Suprapubic skin (tissue), 4 donors: ENCODE results near the gene LY6G6D. TPM values are rescaled to one million over a fixed set of nuclear protein-coding genes. Genes with fewer than 3 reads are reported as not detected.

Experiments
- DNase-seq, 2 donors: peaks; one replicate each; pipeline ENCODE4 v3.0.0-alpha.2; 2019; ENCODE audit warnings: low spot score in 2 of 2
- H3K27ac ChIP-seq: fragments of 200-600 bp; sonication (generic); one replicate; pipeline ENCODE4 v1.5.1; 2019
- H3K27me3 ChIP-seq: fragments of 200-600 bp; sonication (generic); one replicate; pipeline ENCODE4 v1.5.1; 2019
- H3K36me3 ChIP-seq: fragments of 200-600 bp; sonication (generic); one replicate; pipeline ENCODE4 v1.5.1; 2019
- H3K4me1 ChIP-seq: fragments of 200-600 bp; sonication (generic); one replicate; pipeline ENCODE4 v1.5.1; 2019
- H3K4me3 ChIP-seq: fragments of 200-600 bp; sonication (generic); one replicate; pipeline ENCODE4 v1.5.1; 2019; ENCODE audit warnings: mild to moderate bottlenecking
- H3K9me3 ChIP-seq: fragments of 200-600 bp; sonication (generic); one replicate; pipeline ENCODE4 v1.5.1; 2019
- CTCF ChIP-seq, 2 donors: fragments of 200-600 bp in 1 of 2; fragments of 450-650 bp in 1 of 2; sonication (generic) in 1 of 2; IDR thresholded peaks; one replicate each; pipeline ENCODE4 v1.5.1; 2016 to 2019; ENCODE audit warnings: antibody characterized with exemption in 2 of 2, mild to moderate bottlenecking in 1 of 2, moderate library complexity in 1 of 2
- EP300 ChIP-seq: sonication (generic); formaldehyde crosslinking; IDR thresholded peaks from one replicate; pipeline ENCODE4 v1.6.1; 2017; ENCODE audit warnings: antibody characterized with exemption
- POLR2A ChIP-seq, 2 donors: fragments of 450-650 bp; IDR thresholded peaks; one replicate each; pipeline ENCODE4 v1.6.1; 2017; ENCODE audit warnings: antibody characterized with exemption in 2 of 2, mild to moderate bottlenecking in 2 of 2, moderate library complexity in 2 of 2
- POLR2AphosphoS5 ChIP-seq, 3 donors: sonication (generic); formaldehyde crosslinking; IDR thresholded peaks; one replicate each; pipeline ENCODE4 v1.6.1; 2017; ENCODE audit warnings: antibody characterized with exemption in 3 of 3
- WGBS: methylation state at CpG from one replicate; pipeline ENCODE4 v1.1.5; 2018; 5-methylcytosine and 5-hydroxymethylcytosine counted together
- total RNA-seq, 4 donors: library from RNA; depleted of rRNA; stranded (reverse); fragments of >200 nt; gene quantifications; one replicate each; pipeline ENCODE4 v1.1.0, GENCODE V29; 2016

LY6G6D gene
- total RNA-seq, 4 donors from 2014 or later: 5.5 to 30.8 TPM; not detected in 2

- Histone ChIP-seq H3K9me3 (no peaks in the 10 kb centered on the region), H3K4me1 (no peaks in the 10 kb centered on the region), H3K36me3 (peaks cover 91% of the 10 kb centered on the region), H3K27me3 (no peaks in the 10 kb centered on the region), H3K4me3 (no peak overlapping the region), H3K27ac (no peak overlapping the region)
- DNase-seq: no peak
- 87% methylated on average over 5 of the region's 6 CpGs for WGBS
- TF ChIP-seq EP300: no peak
- no peak for TF ChIP-seq POLR2A (IDR thresholded peaks at IDR 0.05)
- TF ChIP-seq POLR2AphosphoS5 (IDR thresholded peaks at IDR 0.05): no peak
- no peak for TF ChIP-seq CTCF (IDR thresholded peaks at IDR 0.05)
Measured at GRCh38 chr6:31693535-31693934, 21.6 kb upstream of the LY6G6D start.

DNA sequence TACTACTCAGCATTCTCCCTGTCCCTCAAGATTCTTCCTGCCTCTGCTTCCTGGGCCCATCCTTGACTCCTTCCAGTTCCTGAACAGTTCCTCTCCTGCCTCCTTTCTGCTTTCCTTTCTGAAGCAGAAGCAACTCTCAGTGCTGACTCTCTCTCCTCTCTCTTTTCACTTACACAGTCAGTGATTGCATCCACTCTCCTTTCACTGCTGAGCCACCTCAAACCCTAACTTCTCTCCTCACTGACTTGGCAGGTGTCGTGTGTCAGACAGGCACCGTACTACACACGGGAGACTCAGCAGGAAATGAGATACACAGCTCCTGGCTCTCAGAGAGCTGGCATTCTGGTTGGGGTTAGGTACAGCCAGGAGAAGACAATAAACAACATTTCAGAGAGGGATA is 17.6 kb upstream of the LY6G6D start:
- TF ChIP-seq POLR2AphosphoS5 (IDR thresholded peaks at IDR 0.05): no peak
- TF ChIP-seq POLR2A (IDR thresholded peaks at IDR 0.05): no peak
- no peak for TF ChIP-seq CTCF (IDR thresholded peaks at IDR 0.05)
- TF ChIP-seq EP300: no peak
- H3K9me3 ChIP-seq: no peaks in the 10 kb centered on the region
- no peak overlapping the region for H3K4me3 ChIP-seq
- 28% methylated on average over 3 of the region's 3 CpGs for WGBS
- H3K27ac ChIP-seq: no peak overlapping the region
- DNase-seq: no peak
- H3K36me3 ChIP-seq: peaks cover 62% of the 10 kb centered on the region
- H3K27me3 ChIP-seq: no peaks in the 10 kb centered on the region
- H3K4me1 ChIP-seq: peaks cover 15% of the 10 kb centered on the region

DNA sequence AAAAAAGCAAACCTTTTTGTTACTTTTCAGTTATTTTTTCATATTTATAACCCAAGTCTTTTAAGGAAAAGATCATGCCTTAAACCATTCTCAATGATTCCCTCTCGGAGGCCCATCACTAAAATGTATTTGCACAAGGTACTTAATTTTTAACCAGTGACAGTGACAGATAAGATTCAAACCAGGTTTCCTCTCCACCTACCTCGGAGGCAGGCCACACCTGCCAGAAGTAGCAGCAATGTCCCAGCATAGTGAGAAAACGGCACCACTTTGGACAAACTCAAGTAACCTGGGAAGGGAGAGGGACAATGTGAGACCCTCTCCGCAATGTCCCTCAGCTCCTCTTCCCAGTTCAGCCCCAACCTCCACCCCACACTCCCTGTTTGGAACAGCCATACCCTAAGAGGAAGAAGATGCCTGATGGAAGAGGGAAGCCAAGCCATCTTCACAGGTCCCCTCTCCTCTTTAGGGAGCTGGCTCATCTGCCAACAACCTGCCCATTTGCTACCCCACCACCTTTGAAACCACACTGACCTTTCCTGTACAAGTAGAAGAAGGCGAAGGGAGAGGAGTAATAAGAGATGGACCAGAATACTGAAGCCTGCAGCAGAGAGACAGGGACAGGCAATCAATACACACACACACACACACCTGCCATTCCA is 14.3 kb upstream of the LY6G6D start:
- no peaks in the 10 kb centered on the region for H3K27me3 ChIP-seq
- no peak for DNase-seq
- WGBS: 86% methylated on average over 5 of the region's 5 CpGs
- H3K27ac ChIP-seq: no peak overlapping the region
- no peaks in the 10 kb centered on the region for H3K9me3 ChIP-seq
- no peak for TF ChIP-seq POLR2A (IDR thresholded peaks at IDR 0.05)
- no peak for TF ChIP-seq CTCF (IDR thresholded peaks at IDR 0.05)
- no peak for TF ChIP-seq POLR2AphosphoS5 (IDR thresholded peaks at IDR 0.05)
- no peak for TF ChIP-seq EP300
- peak overlapping the region; percentile 69 for H3K4me3 ChIP-seq
- H3K36me3 ChIP-seq: peaks cover 30% of the 10 kb centered on the region
- H3K4me1 ChIP-seq: peaks cover 20% of the 10 kb centered on the region

DNA sequence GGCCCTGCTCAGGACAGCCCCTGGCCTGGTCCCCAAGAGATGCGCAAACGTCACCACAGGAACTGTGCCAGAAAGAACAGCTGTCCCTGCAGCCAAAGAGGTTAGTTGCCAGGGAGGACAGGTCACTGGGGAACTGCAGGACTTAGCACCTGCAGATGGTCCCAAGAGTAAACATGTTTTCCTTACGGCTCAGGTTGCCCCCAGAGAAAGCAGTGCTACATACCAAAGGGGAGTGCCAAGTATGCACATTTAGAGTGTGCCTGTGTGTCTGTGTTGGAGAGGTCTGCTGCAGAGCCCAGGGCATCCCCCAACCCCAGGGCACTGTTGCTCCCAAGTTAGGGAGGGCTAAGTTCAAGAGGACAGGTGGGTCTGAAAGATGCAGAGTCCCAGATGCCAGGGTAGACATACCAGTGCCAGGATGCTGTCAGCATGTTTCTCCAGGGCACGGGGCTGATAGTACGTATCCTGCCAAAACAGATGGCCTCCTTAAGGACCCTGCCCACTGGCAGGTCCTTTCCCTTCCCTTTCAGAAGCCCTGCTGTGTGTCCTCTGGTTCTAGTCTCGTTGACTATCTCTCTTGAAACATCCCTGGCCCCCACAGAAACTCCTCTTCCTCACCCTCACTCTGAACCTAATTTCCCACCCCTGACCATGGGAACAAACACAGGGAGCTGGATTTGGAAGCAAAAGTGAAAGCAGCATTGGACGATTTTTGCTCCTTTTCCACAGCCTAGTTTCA is 13.3 kb upstream of the LY6G6D start:
- no peak for DNase-seq
- WGBS: 21% methylated on average over 7 of the region's 7 CpGs
- no peak for TF ChIP-seq EP300
- no peak for TF ChIP-seq POLR2A (IDR thresholded peaks at IDR 0.05)
- no peak for TF ChIP-seq POLR2AphosphoS5 (IDR thresholded peaks at IDR 0.05)
- TF ChIP-seq CTCF (IDR thresholded peaks at IDR 0.05): no peak

GRCh38 chr6:31702405-31702818 is 12.7 kb upstream of the LY6G6D start:
- Histone ChIP-seq H3K4me3 (peak overlapping the region; percentile 69), H3K9me3 (no peaks in the 10 kb centered on the region), H3K4me1 (peaks cover 20% of the 10 kb centered on the region), H3K36me3 (peaks cover 15% of the 10 kb centered on the region), H3K27me3 (no peaks in the 10 kb centered on the region), H3K27ac (peak overlapping the region; percentile 96)
- DNase-seq: no peak
- TF ChIP-seq POLR2A (IDR thresholded peaks at IDR 0.05): no peak
- TF ChIP-seq POLR2AphosphoS5 (IDR thresholded peaks at IDR 0.05): no peak
- WGBS: under 1% methylated on average over 10 of the region's 10 CpGs

More for the DNA sequence above, 13.3 kb upstream of the LY6G6D start:
- Histone ChIP-seq H3K4me1 (peaks cover 20% of the 10 kb centered on the region), H3K36me3 (peaks cover 20% of the 10 kb centered on the region), H3K27ac (peak overlapping the region; percentile 96), H3K27me3 (no peaks in the 10 kb centered on the region), H3K4me3 (peak overlapping the region; percentile 69), H3K9me3 (no peaks in the 10 kb centered on the region)
